T-helper 9 cell (primary cell): ENCODE data around the gene MED9.

Source experiments
- DNase-seq: peaks from one replicate; pipeline ENCODE4 v3.0.0-alpha.2; 2020

MED9 gene

DNA sequence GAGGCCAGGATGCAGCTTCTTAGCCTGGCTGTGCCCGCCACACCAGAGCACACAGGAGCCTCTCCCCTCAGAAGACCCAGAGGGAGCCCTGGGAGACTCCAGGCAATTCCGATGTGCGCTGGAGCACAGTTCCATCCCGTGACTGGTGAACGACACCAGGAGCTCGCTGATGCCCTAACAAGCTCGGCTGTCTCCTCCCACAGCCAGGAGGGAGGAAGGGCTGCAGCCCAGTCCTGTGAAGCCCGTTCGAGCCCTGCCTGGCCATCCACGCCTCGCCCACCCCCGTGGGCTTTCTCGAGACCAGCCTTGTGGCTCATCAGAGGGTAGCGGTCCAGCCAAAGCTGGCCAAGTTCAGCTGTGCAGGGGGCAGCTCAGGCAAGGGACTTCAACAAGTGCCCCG is 41.2 kb downstream of the MED9 start:
- DNase-seq, result no peak

DNA sequence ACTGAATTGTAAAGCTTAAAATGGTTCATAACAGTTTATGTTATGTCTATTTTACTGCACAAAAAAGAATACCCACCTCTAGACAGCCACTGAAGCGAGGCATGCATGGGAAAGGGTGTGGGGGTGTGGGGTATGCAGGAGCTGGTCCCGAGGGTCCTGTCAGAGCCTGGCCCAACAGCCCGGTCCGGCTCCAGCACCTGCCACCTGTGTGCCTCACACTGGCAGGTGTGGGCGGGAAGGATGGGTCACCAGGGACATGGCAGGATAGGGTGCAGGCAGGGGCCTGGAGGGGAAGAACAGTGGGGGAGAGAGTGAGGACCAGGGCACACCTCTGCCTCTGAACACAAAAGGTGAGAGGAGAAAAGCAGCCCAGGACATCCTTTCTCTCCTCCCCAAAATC is 42.2 kb downstream of the MED9 start:
- no peak for DNase-seq

DNA sequence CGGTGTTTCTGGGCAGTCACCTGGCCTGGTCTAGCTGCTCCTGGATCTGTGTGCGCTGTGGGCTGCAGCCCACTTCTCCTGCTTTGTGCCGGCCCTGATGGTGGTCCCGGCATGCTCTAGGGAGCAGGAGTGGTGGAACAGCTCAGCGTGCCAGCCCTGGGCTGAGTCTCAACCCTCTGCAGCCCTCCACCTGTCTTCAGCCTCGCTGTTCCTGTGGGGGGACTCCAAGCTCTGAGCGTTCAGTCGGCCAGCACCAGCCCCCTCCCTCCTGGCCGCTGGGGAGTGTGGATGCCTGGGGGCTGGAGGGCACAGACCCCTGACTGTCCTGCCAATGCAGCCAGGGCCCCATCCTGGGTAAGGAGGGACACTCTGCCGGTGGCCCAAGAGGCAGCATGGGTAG is 43.1 kb downstream of the MED9 start:
- no peak for DNase-seq

DNA sequence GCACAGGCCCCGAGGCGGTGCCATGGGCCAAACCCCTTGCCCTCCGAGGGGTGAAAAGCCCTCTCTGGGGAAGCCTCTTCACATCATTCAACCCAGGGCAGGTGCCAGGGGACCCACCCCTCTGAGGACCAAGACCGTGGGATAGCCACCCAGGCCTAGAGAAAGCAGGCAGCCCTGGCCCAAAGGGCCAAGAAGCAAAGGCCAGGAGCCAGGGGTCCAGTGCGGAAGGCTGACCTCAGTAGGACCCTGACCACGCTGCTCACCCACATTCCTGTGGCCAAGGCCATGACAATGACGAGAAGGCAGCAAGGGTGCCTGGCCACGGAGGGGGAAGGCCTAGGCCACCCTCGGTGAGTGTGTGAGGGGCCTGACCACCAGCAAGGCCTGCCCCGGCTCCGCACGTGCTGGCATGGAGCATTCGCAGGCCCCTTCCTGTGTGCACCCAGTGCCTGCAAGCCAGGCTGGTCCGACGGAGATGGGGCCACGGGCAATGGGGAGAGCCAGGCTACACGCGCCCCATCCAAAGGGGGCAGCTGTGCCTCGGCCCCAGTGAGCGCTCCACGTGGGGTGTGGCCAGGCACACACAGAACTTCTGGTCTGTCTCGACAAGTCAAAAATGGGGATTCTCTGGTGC is 43.9 kb downstream of the MED9 start:
- no peak for DNase-seq

DNA sequence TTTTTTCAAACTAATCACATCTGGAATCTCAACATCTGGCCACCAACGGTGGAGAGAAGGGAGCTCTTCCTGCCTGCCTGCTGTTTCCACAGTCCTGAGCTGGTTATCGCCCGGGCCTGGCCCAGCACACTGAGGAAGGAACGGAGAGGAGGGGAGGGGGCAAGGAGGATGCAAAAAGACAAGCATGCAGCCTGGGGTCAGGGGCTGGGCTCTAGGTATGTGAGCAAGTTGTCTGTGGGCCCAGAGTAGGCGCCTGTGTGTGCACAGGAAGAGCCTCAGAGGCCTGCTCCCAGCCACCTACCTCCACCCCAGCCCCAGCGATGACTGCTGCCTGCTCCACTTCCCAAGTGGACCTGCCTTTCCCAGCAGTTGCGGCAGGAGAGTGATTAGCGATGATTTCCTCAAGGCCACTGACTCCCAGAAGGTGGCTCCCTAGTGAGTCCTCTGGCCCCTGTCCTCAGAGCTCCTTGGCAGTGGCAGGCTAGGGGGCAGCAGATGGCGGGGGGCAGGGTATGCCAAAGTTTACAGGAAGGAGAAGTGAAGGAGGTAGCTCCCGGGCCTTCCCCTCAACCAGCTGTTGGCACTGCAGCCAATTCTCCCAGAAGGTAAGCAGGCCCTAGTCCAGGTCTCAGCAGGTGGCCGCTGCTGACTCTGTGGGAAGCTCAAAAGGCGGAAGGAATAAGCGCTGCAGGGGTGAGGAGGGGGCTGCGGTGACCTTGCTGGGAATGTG is 46.4 kb downstream of the MED9 start:
- DNase-seq, result no peak

DNA sequence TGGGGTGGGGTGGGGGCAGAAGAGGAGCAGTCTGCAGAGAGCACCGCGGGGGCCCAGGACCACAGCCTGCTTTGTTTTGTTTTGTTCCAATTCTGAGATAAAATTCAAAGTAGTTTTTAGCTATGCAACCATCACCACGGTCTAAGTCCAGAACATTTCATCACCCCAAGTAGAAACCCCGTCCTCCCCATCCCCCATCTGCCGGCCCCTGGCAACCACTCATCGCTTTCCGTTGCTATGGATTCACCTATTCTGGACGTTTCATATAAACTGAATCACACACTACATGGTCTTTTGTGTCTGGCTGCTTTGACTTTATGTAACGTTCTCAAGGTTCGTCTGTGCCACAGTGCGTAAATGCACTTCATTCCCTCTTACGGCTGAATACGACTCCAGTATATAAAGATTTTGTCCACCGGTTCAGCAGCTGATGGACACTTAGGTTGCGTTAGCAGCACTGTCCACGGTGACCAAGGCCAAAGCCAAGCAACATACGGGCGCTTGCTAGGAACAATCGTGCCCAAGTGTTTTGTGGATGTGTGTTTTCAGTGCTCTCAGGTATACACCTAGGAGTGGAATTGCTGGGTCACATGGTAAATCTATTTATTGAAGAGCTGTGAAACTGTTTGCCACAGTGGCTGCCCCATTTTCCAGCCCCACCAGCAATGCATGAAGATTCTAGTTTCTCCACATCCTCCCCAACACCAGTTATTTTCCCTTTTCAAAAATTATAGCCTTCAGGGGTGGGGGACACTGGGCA is 47.1 kb downstream of the MED9 start:
- DNase-seq, result no peak

DNA sequence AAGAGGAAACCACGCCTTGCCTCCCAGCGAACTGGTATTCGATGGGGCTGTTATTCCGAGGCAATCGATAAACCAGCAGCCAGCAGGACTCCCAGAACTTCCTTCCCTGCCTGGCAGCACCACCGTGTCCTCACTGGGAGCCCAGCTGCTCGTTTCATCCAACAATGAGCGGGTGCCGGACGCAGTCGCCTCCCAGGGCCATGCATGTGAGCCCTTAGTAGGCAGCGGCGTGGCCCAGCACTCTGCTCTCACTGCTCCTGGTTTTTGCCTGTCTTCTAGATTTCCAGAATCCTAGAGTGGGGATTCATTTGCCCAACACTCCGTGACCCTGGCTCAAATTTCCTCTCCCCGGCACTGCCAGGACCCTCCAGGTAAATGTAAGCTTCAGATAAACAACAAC is 48.5 kb downstream of the MED9 start:
- no peak for DNase-seq

DNA sequence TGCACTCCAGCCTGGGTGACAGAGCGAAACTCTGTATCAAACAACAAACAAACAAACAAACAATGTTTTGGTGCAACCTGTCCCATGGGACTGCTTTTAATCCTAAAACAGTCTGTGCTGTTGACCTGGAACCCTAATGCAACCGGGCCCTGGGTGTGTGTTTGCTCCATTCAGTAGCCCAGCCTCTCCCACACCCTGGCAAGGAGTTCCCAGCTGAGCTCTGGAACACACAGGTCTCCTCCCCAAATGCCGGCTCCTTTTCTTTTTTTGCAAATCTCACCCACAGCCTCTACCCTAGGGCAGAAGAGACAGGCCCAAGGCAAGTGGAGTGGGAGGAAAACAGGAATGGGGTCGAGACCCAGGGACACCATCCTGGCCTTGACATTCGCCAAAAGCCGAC is 49.2 kb downstream of the MED9 start:
- no peak for DNase-seq

DNA sequence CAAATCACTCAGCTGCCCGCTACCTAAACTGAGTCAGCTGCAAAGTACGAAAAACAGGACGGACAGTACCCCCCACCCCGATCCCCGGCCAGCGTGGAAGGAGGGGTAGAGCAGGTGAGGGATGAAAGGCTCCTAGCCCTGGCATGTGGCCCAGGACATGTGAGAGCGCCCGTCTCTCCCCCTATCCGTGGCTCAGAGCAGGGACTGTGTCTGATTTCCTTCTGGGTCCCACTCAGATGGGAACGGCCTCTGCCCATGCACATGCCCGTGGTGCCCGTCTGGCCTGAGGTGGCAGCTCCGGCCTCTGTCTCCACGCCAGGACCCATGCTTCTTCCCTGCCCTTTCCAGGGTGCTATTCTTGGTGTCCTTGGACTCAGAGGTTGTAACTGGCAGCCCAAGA is 49.6 kb downstream of the MED9 start:
- no peak for DNase-seq

DNA sequence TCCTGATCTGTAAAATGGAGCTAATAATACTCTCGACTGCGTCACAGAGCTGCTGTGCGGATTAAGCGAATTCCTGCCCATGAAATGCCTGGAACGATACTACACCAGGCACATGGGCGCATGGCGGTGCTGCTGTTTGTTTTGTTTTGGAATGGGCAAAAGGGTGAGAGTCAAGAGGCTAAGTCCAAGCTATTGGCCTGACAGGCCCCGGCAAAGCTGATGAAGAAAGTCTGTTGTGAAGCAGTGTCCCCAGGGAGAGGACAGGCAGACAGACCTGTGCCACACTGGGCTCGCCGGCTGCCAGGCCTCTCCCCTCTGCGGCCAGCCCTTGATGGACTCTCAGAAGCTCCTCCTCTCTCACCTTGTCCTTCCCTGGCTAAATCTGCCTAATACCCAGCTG is 50.7 kb downstream of the MED9 start:
- DNase-seq, result no peak

DNA sequence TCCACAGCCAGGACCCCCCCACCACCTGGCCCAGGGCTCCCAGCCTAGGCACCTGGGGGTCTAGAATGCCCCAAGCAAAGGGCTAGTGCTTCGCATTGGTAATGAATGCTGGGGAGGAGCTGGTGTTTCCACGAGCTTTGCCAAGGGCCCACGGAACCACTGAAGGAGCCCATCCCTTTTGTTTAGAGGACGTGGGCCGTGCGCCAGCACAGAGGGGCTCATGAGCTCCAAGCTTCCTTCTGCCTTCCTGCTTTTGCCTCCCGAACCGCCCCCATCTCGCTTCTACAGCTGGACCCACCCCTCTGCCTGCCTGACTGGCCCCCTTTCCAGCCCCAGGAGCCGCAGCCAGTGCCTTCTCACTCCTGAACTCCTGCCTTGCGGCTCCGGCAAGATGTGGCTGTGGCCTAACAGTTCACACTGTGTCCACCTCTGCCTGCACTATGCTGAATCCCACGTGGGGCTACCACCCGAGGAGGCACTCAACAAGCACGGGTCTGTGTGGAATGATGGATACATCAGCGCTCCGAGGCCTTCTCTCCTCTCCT is 51.2 kb downstream of the MED9 start:
- no peak for DNase-seq

DNA sequence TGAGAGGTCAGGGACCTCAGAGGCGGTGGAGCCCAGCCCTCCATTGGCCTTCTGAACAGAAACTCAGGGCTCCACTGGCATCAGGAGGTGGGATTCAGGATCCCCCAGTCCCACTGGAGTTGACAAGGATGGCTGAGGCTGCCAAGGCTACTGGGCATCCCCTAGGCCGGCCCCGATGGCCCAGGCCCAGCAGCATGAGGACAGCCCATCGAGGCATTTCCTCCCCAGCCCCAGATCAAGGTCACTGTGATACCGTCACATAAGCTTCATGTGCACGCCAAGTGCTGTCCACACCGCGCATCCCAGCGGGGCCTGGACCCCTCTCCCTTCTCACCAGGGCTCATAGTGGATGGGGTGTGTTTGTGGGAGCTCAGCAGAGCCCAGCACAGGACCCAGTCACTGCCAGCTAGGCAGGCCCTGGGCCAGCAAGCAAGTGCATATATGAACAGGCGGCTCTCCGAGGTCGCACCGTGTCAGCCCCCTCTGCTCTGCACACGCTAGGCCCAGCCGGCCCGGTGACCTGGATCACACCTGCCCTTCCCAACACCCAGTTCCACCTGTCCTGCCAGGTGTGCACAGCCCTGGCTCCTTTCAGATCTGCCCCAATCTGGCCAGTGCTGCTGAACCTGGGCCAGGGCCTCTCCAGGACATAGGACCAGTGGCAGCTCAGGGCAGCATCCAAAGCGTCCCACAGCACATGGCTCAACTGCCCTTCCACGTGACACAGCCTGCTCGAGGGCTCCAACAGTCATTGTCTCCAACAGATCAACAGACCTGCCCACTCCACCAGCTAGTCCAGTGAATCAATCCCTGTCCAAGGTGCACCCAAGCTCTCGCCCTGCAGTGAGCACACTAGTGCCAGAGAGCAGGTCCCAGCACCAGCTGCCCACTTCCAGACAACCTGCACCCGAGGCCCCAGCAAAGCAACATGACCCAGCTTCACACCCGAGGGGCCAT is 52.2 kb downstream of the MED9 start:
- no peak for DNase-seq

DNA sequence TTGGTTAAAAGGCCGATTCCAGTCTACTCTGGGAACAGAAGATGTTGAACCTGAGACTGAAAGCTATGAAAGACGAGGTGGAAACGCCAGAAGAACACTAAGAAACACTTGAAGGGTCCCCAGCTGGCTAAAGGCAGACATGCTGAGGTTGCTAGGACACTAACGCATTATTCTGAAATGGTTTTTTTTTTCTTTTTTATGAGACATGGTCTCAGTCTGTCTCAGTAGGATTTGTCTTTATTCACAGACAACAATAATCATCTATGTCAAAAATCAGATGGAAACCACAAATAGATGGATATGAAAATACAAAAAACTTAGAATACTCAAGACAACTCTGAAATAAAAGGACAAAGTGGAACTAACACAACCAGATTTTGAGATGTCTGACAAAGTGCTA is 54.4 kb downstream of the MED9 start:
- no peak for DNase-seq

DNA sequence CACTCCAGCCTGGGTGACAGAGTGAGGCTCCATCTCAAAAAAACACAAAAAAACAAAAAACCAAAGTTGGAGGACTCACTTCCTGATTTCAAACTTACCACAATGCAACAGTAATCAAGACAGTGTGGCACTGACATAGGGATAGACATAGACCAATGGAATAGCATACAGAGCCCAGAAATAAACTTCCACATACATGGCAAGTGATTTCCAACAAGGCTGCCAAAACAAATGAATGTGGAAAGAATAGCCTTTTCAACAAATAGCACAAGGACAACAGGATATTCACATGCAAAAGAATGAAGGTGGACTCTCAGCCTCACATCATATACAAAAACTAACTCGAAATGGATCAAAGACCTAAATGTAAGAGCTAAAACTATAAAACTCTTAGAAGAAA is 56.2 kb downstream of the MED9 start:
- no peak for DNase-seq

DNA sequence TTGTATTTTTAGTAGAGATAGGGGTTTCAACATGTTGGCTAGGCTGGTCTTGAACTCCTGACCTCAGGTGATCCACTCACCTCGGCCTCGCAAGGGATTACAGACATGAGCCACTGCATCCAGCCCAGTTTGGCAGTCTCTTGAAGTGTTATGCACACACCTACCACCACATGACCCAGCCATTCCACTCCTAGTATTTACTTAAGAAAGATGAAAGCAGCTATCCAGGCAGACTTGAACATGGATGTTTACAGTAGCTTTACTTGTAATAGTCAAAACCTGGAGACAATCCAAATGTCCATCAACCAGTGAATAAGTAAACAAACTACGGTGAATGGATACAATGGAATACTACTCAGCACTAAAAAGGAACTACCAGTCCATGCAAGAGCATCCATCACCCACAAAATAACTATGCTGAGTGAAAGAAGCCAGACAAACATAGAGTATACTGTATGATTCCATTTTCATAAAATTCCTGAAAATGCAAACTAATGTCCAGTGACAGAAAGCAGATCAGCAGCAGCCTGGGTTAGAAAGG is 57.2 kb downstream of the MED9 start:
- no peak for DNase-seq

DNA sequence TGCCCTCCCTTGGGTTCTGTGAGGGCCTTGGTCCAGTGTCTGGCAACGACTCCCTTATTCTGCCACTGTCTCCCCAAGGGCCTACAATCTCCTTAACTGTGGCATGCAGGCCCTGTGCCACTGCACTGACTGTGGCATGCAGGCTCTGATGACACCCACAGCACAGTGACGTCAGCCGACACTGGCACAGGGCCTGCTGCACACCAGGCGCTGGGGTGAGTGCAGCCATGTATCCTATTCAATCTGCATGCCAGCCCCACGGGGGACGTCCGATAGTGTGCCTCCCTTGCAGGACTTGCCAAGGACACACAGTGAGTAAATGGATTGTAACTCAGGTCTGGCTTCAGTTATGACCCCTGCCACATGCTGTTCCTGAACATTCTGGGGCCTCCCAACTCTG is 59.2 kb downstream of the MED9 start:
- no peak for DNase-seq

DNA sequence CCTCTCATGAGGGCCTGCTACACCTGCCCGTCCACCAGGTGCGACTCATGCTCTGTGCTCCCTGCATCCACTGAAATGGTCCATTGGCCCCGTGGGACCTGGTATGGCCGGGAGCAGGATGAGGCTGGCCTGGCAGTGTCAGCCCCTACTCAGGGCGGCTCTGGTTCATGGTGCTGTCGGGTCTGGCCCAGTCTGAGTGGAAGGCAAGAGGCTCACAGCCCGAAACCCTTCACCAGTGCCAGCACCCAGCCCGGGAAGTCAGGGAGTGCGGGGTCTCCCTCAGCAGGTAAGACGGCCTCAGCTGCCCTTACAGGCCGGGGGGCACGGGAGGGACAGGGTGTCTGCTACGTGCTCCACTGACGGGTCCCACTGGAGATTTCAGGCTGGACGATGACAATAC is 59.9 kb downstream of the MED9 start:
- no peak for DNase-seq

DNA sequence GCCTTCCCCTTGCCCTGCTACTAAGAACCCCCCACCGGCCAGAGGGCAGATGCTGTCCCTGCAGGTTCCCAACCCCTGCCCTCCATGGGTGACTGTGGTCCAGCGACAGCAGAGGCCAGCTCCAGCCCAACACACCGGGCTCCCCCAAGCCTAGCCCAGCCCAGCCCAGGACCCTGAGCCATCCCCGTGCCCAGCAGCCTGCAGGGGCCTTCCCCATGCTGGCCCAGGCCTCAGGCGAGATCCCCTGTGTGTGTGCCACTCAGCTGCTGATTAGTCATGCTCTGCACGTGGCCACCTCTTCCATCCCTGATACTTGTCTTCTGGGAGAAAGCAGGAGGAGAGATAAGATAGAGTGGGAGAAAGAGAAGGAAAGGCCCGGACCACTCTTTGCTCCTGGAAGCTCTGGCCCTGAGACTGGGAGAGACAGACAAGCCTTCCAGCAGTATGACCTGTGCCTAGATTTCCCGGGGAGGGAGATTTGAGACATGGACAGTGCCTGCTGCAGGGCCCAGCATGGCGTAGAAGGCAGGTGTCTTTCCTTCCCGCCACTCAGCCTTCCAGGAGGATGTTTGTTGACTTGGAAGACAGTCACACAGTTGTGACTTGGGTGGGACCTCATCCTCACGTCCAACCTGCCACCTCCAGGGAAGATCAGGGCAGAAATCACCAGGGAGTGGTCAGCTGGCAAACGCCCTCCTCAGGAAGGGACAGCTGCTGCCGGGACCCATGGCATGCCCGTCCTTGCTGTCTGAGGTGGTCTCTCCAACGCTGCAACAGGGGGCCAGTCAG is 60.7 kb downstream of the MED9 start:
- DNase-seq, result no peak

DNA sequence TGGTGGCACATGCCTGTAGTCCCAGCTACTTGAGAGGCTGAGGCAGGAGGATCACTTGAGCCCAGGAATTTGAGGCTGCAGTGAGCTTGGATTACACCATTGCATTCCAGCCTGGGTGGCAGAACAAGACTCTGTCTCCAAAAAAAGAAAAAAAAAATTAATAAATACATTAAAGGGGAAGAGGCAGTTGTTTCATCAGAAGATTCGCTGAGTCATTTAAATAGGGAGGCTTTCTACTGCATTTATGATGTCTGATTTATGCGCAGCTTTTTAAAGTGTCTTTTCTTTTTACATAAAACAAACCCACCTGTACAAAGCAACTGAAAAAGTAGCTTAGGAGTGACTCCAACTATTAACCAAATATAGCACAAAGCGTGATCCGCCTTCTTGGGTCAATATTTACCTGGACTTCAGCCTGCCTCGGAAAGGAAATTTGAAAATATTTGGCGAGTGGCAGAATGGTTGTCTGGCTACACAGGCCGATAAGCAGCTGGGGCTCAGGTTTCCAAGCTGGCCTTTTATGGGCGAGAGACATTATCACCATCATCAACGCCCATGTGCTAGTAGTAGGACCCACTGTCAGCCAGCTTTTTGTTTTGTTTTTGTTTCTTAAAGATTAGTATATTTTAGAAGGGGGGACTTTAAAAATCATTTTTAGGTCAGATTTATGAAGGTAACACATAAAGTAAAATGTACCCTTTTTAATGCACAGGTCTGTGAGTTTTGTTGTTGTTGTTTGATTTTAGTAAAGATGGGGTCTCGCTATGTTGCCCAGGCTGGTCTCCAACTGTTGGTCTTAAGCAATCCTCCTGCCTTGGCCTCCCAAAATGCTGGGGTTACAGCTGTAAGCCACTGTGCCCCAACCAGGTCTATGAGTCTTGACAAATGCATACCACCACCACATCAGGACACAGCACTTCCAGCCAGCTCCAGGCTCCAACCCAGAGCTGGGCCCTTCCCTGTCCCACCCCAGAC is 61.9 kb downstream of the MED9 start:
- no peak for DNase-seq

DNA sequence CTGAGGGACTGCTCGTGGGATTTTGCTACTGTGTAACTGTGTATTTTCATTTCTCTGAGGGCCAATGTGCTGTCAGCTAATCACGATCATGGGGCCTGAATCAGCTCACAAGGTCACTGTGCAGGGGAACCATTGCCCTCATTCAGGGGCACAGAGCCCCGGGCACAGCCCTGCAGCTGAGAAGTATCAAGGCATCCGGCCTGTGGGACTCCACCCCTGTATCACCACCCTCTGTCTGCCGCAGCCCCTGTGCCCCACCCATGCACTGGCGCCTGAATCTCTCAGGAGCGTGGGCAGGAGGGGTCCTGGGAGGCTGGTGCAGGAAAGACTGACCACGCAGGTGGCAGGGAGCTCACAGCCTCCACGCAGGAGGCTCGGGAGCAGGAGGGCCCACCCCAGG is 62.8 kb downstream of the MED9 start:
- no peak for DNase-seq
